GM12878 (cell line): ENCODE results near the gene ACE. TPM values are rescaled to one million over a fixed set of nuclear protein-coding genes. Genes with fewer than 3 reads are reported as not detected.

Experiments used
- ATAC-seq: fragments of 200-7000 bp; cut with Tn5 transposase; 3 replicates; pipeline ENCODE4 v1.9.1; 2020; ENCODE audit warnings: mild to moderate bottlenecking, moderate library complexity
- BruUV-seq: library from RNA; stranded (reverse); fragments of 400-500 nt; replicated peaks from 2 replicates; lab custom pipeline; 2021; lab: Mats Ljungman, UMichigan
- CTCF ChIA-PET: fragments of 300-600 bp; sonication (Branson Sonifier 250); formaldehyde crosslinking; extraction: SDS; loops from one replicate; lab custom pipeline; 2021; ENCODE audit warnings: inconsistent platforms; lab: Yijun Ruan, JAX
- POLR2A ChIA-PET: fragments of 350-600 bp; formaldehyde crosslinking; extraction: SDS; loops from one replicate; lab custom pipeline; 2021; ENCODE audit warnings: inconsistent platforms; lab: Charles Lee
- RAD21 ChIA-PET: fragments of 300-600 bp; sonication (Branson Sonifier 250); formaldehyde crosslinking; loops from one replicate; lab custom pipeline; 2023; ENCODE audit warnings: antibody characterized with exemption; ENCODE audit not compliant: unreplicated experiment; lab: Charles Lee
- SMC1A ChIA-PET: fragments of 300-600 bp; sonication (Branson Sonifier 250); formaldehyde crosslinking; loops from one replicate; lab custom pipeline; 2023; ENCODE audit not compliant: unreplicated experiment, uncharacterized antibody; lab: Charles Lee
- DNase-seq: peaks from one replicate; pipeline ENCODE4 v3.0.0-alpha.2; 2011; ENCODE audit warnings: low read depth, low spot score
- FAIRE-seq: peaks from 3 replicates; lab custom pipeline; 2011; peaks lifted over from hg19 to GRCh38; lab: Jason Lieb, UNC
- H2AFZ ChIP-seq: 2 replicates; pipeline ENCODE4 v1.6.0; 2011; ENCODE audit warnings: low read depth, low read length, control low read depth; ENCODE audit not compliant: control insufficient read depth
- H3K27ac ChIP-seq: 2 replicates; pipeline ENCODE4 v1.5.1; 2011; ENCODE audit warnings: control low read depth; ENCODE audit not compliant: control insufficient read depth, insufficient read depth
- H3K27me3 ChIP-seq, 2 experiments: replicated peaks in 1 of 2; 2 replicates each; pipeline versions ENCODE4 v1.6.0 to v1.6.1; 2011; ENCODE audit warnings: low read length in 1 of 2; ENCODE audit not compliant: control insufficient read depth in 2 of 2, insufficient read depth in 2 of 2
- H3K36me3 ChIP-seq, 2 experiments: 2 replicates each; pipeline ENCODE4 v1.5.1; 2011; ENCODE audit warnings: low read length in 1 of 2; ENCODE audit not compliant: control insufficient read depth in 2 of 2, insufficient read depth in 2 of 2
- H3K4me1 ChIP-seq: 2 replicates; pipeline ENCODE4 v1.6.1; 2011; ENCODE audit warnings: mild to moderate bottlenecking, low read length, moderate library complexity, mixed read lengths; ENCODE audit not compliant: control insufficient read depth, insufficient read depth
- H3K4me2 ChIP-seq: 2 replicates; pipeline ENCODE4 v1.6.0; 2011; ENCODE audit warnings: control low read depth; ENCODE audit not compliant: control insufficient read depth, insufficient read depth
- H3K4me3 ChIP-seq: fragments of 200-600 bp; sonication (generic); 2 replicates; pipeline ENCODE4 v1.5.1; 2016
- H3K79me2 ChIP-seq: 2 replicates; pipeline ENCODE4 v1.6.0; 2011; ENCODE audit warnings: low read length; ENCODE audit not compliant: control insufficient read depth, insufficient read depth
- H3K9ac ChIP-seq: 2 replicates; pipeline ENCODE4 v1.8.0; 2011; ENCODE audit warnings: low read length, control low read depth, mixed read lengths; ENCODE audit not compliant: control insufficient read depth, insufficient read depth
- H3K9me3 ChIP-seq: replicated peaks from 3 replicates; pipeline ENCODE4 v1.5.1; 2011; ENCODE audit warnings: mild to moderate bottlenecking, low read length; ENCODE audit not compliant: control insufficient read depth, insufficient read depth
- H4K20me1 ChIP-seq: 2 replicates; pipeline ENCODE4 v1.6.0; 2011; ENCODE audit not compliant: control insufficient read depth, insufficient read depth
- ATF2 ChIP-seq: IDR thresholded peaks from 2 replicates; pipeline ENCODE4 v1.6.1; 2012; ENCODE audit warnings: low read length, inconsistent platforms
- BACH1 ChIP-seq: fragments of 450-650 bp; IDR thresholded peaks from 2 replicates; pipeline ENCODE4 v1.6.1; 2017; ENCODE audit warnings: mild to moderate bottlenecking, borderline replicate concordance
- CEBPZ ChIP-seq: fragments of 150-350 bp; IDR thresholded peaks from 2 replicates; pipeline ENCODE4 v1.6.1; 2016; ENCODE audit warnings: low read depth, low read length
- ESRRA ChIP-seq: IDR thresholded peaks from 2 replicates; pipeline ENCODE4 v1.6.1; 2012; ENCODE audit warnings: mild to moderate bottlenecking, low read length, improper control_type of control experiment
- EZH2 ChIP-seq: IDR thresholded peaks from 2 replicates; pipeline ENCODE4 v1.6.1; 2012; ENCODE audit warnings: low read depth, mild to moderate bottlenecking, control low read depth, inconsistent platforms, low read length, borderline replicate concordance; ENCODE audit not compliant: control insufficient read depth
- FOXK2 ChIP-seq: fragments of 450-650 bp; IDR thresholded peaks from 2 replicates; pipeline ENCODE4 v1.6.1; 2017; ENCODE audit warnings: mild to moderate bottlenecking, moderate library complexity
- HCFC1 ChIP-seq: fragments of 150-350 bp; IDR thresholded peaks from 2 replicates; pipeline ENCODE4 v1.6.1; 2014; ENCODE audit warnings: low read length
- HDAC2 ChIP-seq: fragments of 200-600 bp; sonication (generic); IDR thresholded peaks from 2 replicates; pipeline ENCODE4 v1.6.1; 2017
- KLF5 ChIP-seq: fragments of 450-650 bp; IDR thresholded peaks from 2 replicates; pipeline ENCODE4 v1.6.1; 2014; ENCODE audit warnings: mild to moderate bottlenecking; ENCODE audit not compliant: partially characterized antibody
- LARP7 ChIP-seq: fragments of 450-650 bp; IDR thresholded peaks from 2 replicates; pipeline ENCODE4 v1.6.1; 2017; ENCODE audit warnings: mild to moderate bottlenecking
- SMAD1 ChIP-seq: fragments of 450-650 bp; IDR thresholded peaks from 2 replicates; pipeline ENCODE4 v1.6.1; 2018; ENCODE audit warnings: mild to moderate bottlenecking, low read depth; ENCODE audit not compliant: partially characterized antibody
- TCF3 ChIP-seq: IDR thresholded peaks from 2 replicates; pipeline ENCODE4 v1.6.1; 2012; ENCODE audit warnings: low read depth, mild to moderate bottlenecking, low read length, borderline replicate concordance; ENCODE audit not compliant: insufficient read depth
- ZNF217 ChIP-seq: fragments of 450-650 bp; IDR thresholded peaks from 2 replicates; pipeline ENCODE4 v1.6.1; 2017; ENCODE audit warnings: antibody characterized with exemption, mild to moderate bottlenecking
- WGBS: methylation state at CpG from one replicate; pipeline ENCODE4 v1.1.6; 2016; ENCODE audit warnings: low lambda C conversion rate; ENCODE audit not compliant: insufficient replicate concordance, insufficient coverage; ENCODE audit errors: missing lambda C conversion rate; 5-methylcytosine and 5-hydroxymethylcytosine counted together
- in situ Hi-C: fragments of 300-500 bp; cut with MboI; formaldehyde crosslinking; loops from 9 replicates; pipeline ENCODE4 v1.14.3; 2018; ENCODE audit warnings: mixed read lengths
- intact Hi-C: fragments of 100-400 bp; cut with micrococcal nuclease; formaldehyde crosslinking; loops from one replicate; pipeline ENCODE4 v1.14.2; 2022; ENCODE audit not compliant: unreplicated experiment
- polyA plus RNA-seq, 11 experiments: library from polyadenylated mRNA; depleted of rRNA in 4 of 11; unstranded in 6 of 11; stranded (reverse) in 5 of 11; fragments of >200 nt; fragmentation: Nextera tagmentation in 4 of 11; fragmentation: Illumina TruSeq in 1 of 11; extraction: Ambion mirVana in 4 of 11; extraction: Trizol in 1 of 11; gene quantifications; 1 replicate in 1 of 11; 2 replicates in 10 of 11; pipeline versions ENCODE4 v1.2.1 to v1.2.3, GENCODE V29; 2011 to 2016; ENCODE audit warnings: inconsistent platforms in 2 of 11, missing spikeins in 2 of 11, low read depth in 1 of 11
- total RNA-seq, 4 experiments: library from RNA; depleted of rRNA in 3 of 4; stranded (reverse); fragments of >200 nt in 3 of 4; fragmentation: Illumina TruSeq in 1 of 4; extraction: Trizol in 1 of 4; gene quantifications; 2 replicates each; pipeline versions ENCODE4 v1.2.1 to v1.2.3, GENCODE V29; 2013 to 2021

Gene ACE
- total and polyA plus RNA-seq, 10 of the 15 experiments (the other 5 are each of a cell fraction or from before 2014, with no cell fraction given) = 0.46 TPM; not detected in 9

- Histone ChIP-seq H3K27ac (no peak overlapping the region), H3K9ac (no peak overlapping the region), H3K27me3 (no peaks in the 10 kb centered on the region), H3K4me1 (peaks cover 7% of the 10 kb centered on the region), H3K4me3 (no peak overlapping the region), H3K79me2 (no peaks in the 10 kb centered on the region), H3K4me2 (no peak overlapping the region), H4K20me1 (no peaks in the 10 kb centered on the region), H3K9me3 (no peaks in the 10 kb centered on the region), H3K36me3 (no peaks in the 10 kb centered on the region), H2AFZ (no peak overlapping the region)
- WGBS = 75% methylated on average over 13 of the region's 13 CpGs
- ATAC-seq (no peak), DNase-seq (no peak), FAIRE-seq (no peak)
- RAD21 ChIA-PET = interaction anchor here (0.9 kb wide), 1 partner anchor 170 kb away, joined by 4 read pairs; no protein-coding TSS in a partner anchor
- POLR2A ChIA-PET = no interaction called here
- CTCF ChIA-PET = interaction anchor here (0.8 to 7.7 kb wide), 3 partner anchors 15 to 170 kb away, joined by 3 to 43 read pairs (median 42); no protein-coding TSS in a partner anchor
- in situ Hi-C loops (loop anchor here (25.0 kb wide), 1 partner anchor 396 kb away; the partner anchor contains the start of genes FTSJ3, PSMC5 and SMARCD2), intact Hi-C loops (loop anchor here (5.0 kb wide), 1 partner anchor 36 kb away; the partner anchor contains the start of gene ACE)
- BruUV-seq = no TSS peak
- SMC1A ChIA-PET = no interaction called here
- TF ChIP-seq LARP7 (no peak), EZH2 (no peak), HCFC1 (no peak)
Observed at GRCh38 chr17:63441654-63442053, 35.2 kb upstream of the ACE start.

GRCh38 chr17:63442074-63442473, 34.8 kb upstream of the ACE start:
- Histone ChIP-seq H3K79me2 (no peaks in the 10 kb centered on the region), H3K9me3 (no peaks in the 10 kb centered on the region), H3K4me1 (peaks cover 11% of the 10 kb centered on the region), H3K9ac (no peak overlapping the region), H3K36me3 (no peaks in the 10 kb centered on the region), H2AFZ (no peak overlapping the region), H4K20me1 (no peaks in the 10 kb centered on the region), H3K4me2 (no peak overlapping the region), H3K27ac (no peak overlapping the region), H3K27me3 (no peaks in the 10 kb centered on the region), H3K4me3 (no peak overlapping the region)
- ChIA-PET CTCF (interaction anchor here (1.0 to 7.7 kb wide), 3 partner anchors 15 to 170 kb away, joined by 3 to 43 read pairs (median 42); no protein-coding TSS in a partner anchor), POLR2A (no interaction called here), SMC1A (interaction anchor here (1.0 to 4.2 kb wide), 4 partner anchors 9 to 170 kb away, joined by 4 to 14 read pairs (median 5); no protein-coding TSS in a partner anchor), RAD21 (interaction anchor here (1.0 to 3.3 kb wide), 3 partner anchors 37 to 170 kb away, joined by 4 to 19 read pairs (median 9); no protein-coding TSS in a partner anchor)
- 85% methylated on average over 8 of the region's 8 CpGs for WGBS
- DNase-seq (no peak), FAIRE-seq (no peak), ATAC-seq (no peak)
- intact Hi-C loops = loop anchor here (5.0 kb wide), 1 partner anchor 35 kb away; the partner anchor contains the start of gene ACE
- in situ Hi-C loops = loop anchor here (25.0 kb wide), 1 partner anchor 395 kb away; the partner anchor contains the start of genes FTSJ3, PSMC5 and SMARCD2
- BruUV-seq = no TSS peak
- TF ChIP-seq HDAC2 (no peak), SMAD1 (no peak), TCF3 (no peak), BACH1 (no peak), ESRRA (no peak), FOXK2 (no peak), KLF5 (no peak), CEBPZ (no peak), ATF2 (no peak), ZNF217 (no peak)
